Loucy (cell line): ENCODE data around the gene DGAT2.

Source experiments
- H2AFZ ChIP-seq: fragments of 200-600 bp; sonication (generic); 2 replicates; pipeline ENCODE4 v1.6.0; 2016; ENCODE audit warnings: antibody characterized with exemption, mild to moderate bottlenecking, low read length, moderate library complexity
- H3F3A ChIP-seq: fragments of 200-600 bp; 2 replicates; pipeline ENCODE4 v1.6.0; 2016; ENCODE audit warnings: antibody characterized with exemption, low read depth, mild to moderate bottlenecking
- H3K27me3 ChIP-seq: fragments of 200-600 bp; sonication (generic); 2 replicates; pipeline ENCODE4 v1.6.1; 2014; ENCODE audit warnings: low read length, mild to moderate bottlenecking; ENCODE audit not compliant: insufficient read depth, poor library complexity, severe bottlenecking
- H3K36me3 ChIP-seq: fragments of 200-600 bp; sonication (generic); 2 replicates; pipeline ENCODE4 v1.6.1; 2016; ENCODE audit warnings: low read length; ENCODE audit not compliant: insufficient read depth
- H3K4me1 ChIP-seq: fragments of 200-600 bp; sonication (generic); 2 replicates; pipeline ENCODE4 v1.5.1; 2014; ENCODE audit warnings: low read length, mild to moderate bottlenecking; ENCODE audit not compliant: insufficient read depth, poor library complexity, severe bottlenecking
- H3K4me2 ChIP-seq: fragments of 200-600 bp; sonication (generic); 2 replicates; pipeline ENCODE4 v1.6.0; 2014; ENCODE audit warnings: antibody characterized with exemption, low read length, low read depth, mild to moderate bottlenecking; ENCODE audit not compliant: poor library complexity, severe bottlenecking
- H3K4me3 ChIP-seq: fragments of 200-600 bp; sonication (generic); 2 replicates; pipeline ENCODE4 v1.5.1; 2014; ENCODE audit warnings: low read length, mild to moderate bottlenecking, mixed read lengths; ENCODE audit not compliant: poor library complexity, severe bottlenecking
- H3K79me2 ChIP-seq: fragments of 200-600 bp; sonication (generic); 2 replicates; pipeline ENCODE4 v1.6.1; 2014; ENCODE audit warnings: low read length; ENCODE audit not compliant: insufficient read depth
- H3K9ac ChIP-seq: fragments of 200-600 bp; sonication (generic); 2 replicates; pipeline ENCODE4 v1.6.0; 2014; ENCODE audit warnings: mild to moderate bottlenecking, low read depth, low read length, moderate library complexity; ENCODE audit not compliant: poor library complexity, severe bottlenecking
- H3K9me2 ChIP-seq: fragments of 200-600 bp; sonication (generic); replicated peaks from 2 replicates; pipeline ENCODE4 v1.6.1; 2016; ENCODE audit warnings: low read depth, low read length, mixed read lengths
- H3K9me3 ChIP-seq: fragments of 200-600 bp; sonication (generic); 2 replicates; pipeline ENCODE4 v1.6.1; 2014; ENCODE audit warnings: mild to moderate bottlenecking, antibody characterized with exemption, low read length, low read depth; ENCODE audit not compliant: insufficient read depth
- H4K20me1 ChIP-seq: fragments of 200-600 bp; sonication (generic); 2 replicates; pipeline ENCODE4 v1.6.0; 2014; ENCODE audit warnings: antibody characterized with exemption, low read length, mild to moderate bottlenecking; ENCODE audit not compliant: insufficient read depth, poor library complexity, severe bottlenecking
- EZH2phosphoT487 ChIP-seq: fragments of 200-600 bp; IDR thresholded peaks from 2 replicates; pipeline ENCODE4 v1.6.1; 2018; ENCODE audit warnings: antibody characterized with exemption, mild to moderate bottlenecking, moderate library complexity, borderline replicate concordance
- TF ChIP-seq, protein P1 (sequence below): fragments of 200-600 bp; sonication (generic); conservative IDR thresholded peaks from 2 replicates; pipeline ENCODE4 v1.5.1; 2014; ENCODE audit warnings: mild to moderate bottlenecking, antibody characterized with exemption, low read length

Gene DGAT2

DNA sequence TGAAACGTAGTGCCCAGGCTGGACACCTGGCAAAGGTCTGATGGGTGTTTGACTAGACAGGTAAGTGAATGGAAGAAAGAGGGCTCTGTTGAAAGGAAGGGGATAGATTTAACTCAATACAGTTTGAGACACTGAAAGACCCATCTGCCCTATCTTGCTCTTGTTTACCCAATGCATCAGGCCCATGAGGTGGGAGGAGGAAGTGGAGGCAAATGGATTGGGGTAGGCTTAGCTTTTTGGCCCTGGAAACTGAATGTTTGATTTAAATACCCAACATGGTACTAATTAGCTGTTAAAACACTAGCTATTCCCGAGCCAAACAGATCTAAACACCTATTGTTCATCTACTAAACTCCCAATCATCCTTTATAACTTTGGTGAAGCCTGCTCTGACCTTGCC lies 42.9 kb downstream of the DGAT2 start:
- Histone ChIP-seq H3K27me3 (no peaks in the 10 kb centered on the region), H3K79me2 (peaks cover 11% of the 10 kb centered on the region), H3K4me2 (no peak overlapping the region), H3K9me2 (no peaks in the 10 kb centered on the region), H3K4me3 (no peak overlapping the region), H3K36me3 (no peaks in the 10 kb centered on the region), H3K9ac (no peak overlapping the region), H4K20me1 (no peaks in the 10 kb centered on the region), H3K4me1 (peaks cover 8% of the 10 kb centered on the region), H3F3A (no peaks in the 10 kb centered on the region), H3K9me3 (no peaks in the 10 kb centered on the region), H2AFZ (no peak overlapping the region)
- TF ChIP-seq EZH2phosphoT487: no peak
- TF ChIP-seq, protein P1, sequence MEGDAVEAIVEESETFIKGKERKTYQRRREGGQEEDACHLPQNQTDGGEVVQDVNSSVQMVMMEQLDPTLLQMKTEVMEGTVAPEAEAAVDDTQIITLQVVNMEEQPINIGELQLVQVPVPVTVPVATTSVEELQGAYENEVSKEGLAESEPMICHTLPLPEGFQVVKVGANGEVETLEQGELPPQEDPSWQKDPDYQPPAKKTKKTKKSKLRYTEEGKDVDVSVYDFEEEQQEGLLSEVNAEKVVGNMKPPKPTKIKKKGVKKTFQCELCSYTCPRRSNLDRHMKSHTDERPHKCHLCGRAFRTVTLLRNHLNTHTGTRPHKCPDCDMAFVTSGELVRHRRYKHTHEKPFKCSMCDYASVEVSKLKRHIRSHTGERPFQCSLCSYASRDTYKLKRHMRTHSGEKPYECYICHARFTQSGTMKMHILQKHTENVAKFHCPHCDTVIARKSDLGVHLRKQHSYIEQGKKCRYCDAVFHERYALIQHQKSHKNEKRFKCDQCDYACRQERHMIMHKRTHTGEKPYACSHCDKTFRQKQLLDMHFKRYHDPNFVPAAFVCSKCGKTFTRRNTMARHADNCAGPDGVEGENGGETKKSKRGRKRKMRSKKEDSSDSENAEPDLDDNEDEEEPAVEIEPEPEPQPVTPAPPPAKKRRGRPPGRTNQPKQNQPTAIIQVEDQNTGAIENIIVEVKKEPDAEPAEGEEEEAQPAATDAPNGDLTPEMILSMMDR: no peak

DNA sequence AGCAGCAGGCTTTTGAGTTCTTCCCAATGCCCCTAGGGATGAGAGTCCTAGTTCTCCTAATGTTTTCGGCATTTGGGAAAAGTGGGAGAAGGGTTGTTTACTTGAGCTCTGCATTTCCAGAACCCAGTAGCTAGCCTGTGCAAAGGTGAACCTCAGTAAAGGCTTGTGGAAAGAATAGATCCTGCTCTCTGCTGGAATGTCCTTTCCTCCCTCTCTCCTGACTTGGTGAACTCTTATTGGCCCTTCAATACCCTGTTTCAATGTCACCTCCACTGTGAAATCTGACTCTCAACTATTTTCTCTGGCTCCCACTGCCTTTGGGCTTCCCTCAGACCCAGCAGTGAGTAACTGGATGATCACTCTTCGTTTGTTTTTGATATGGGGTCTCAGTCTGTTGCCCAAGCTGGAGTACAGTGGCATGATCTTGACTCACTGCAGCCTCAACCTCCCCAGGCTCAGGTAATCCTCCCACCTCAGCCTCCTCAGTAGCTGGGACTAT lies 44.0 kb downstream of the DGAT2 start:
- H3K4me2 ChIP-seq: no peak overlapping the region
- H3K9me2 ChIP-seq: no peaks in the 10 kb centered on the region
- no peak overlapping the region for H3K4me3 ChIP-seq
- H3K9ac ChIP-seq: no peak overlapping the region
- peaks cover 8% of the 10 kb centered on the region for H4K20me1 ChIP-seq
- no peaks in the 10 kb centered on the region for H3K36me3 ChIP-seq
- peaks cover 22% of the 10 kb centered on the region for H3K79me2 ChIP-seq
- no peak overlapping the region for H2AFZ ChIP-seq
- TF ChIP-seq EZH2phosphoT487: no peak
- TF ChIP-seq, protein P1: no peak
- no peaks in the 10 kb centered on the region for H3K9me3 ChIP-seq
- no peaks in the 10 kb centered on the region for H3F3A ChIP-seq
- H3K4me1 ChIP-seq: peaks cover 17% of the 10 kb centered on the region
- no peaks in the 10 kb centered on the region for H3K27me3 ChIP-seq

DNA sequence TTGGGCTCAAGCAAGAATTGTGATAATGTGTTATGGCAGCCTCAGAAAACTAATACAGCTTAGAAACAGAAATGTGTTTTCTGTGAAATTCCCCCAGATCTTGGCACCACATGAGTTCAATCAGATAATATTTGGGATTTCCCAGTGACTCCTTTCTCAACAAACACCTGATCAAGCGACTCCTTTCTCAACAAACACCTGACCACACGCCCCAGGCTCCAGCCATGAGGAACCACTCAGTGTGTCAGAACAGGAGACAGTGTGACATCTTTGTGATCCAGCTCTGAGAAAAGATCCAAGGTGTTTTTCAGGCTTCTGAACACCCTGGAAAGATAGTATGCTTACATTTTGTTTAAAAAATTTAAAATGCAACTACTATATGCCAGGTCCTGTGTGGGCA lies 44.5 kb downstream of the DGAT2 start:
- no peaks in the 10 kb centered on the region for H3K36me3 ChIP-seq
- no peak overlapping the region for H3K4me2 ChIP-seq
- TF ChIP-seq EZH2phosphoT487: no peak
- TF ChIP-seq, protein P1: no peak
- no peaks in the 10 kb centered on the region for H3K9me3 ChIP-seq
- no peaks in the 10 kb centered on the region for H3F3A ChIP-seq
- no peak overlapping the region for H2AFZ ChIP-seq
- no peak overlapping the region for H3K9ac ChIP-seq
- peaks cover 27% of the 10 kb centered on the region for H3K79me2 ChIP-seq
- H3K9me2 ChIP-seq: no peaks in the 10 kb centered on the region
- peaks cover 8% of the 10 kb centered on the region for H4K20me1 ChIP-seq
- H3K4me1 ChIP-seq: peaks cover 21% of the 10 kb centered on the region
- H3K4me3 ChIP-seq: no peak overlapping the region
- no peaks in the 10 kb centered on the region for H3K27me3 ChIP-seq
